HepG2 (cell line): ENCODE data around the gene NSUN2. TPM values are rescaled to one million over a fixed set of nuclear protein-coding genes. Genes with fewer than 3 reads are reported as not detected.

Source experiments
- ATAC-seq: fragments of 200-7000 bp; cut with Tn5 transposase; 3 replicates; pipeline ENCODE4 v1.9.1; 2020; ENCODE audit warnings: mild to moderate bottlenecking, moderate library complexity
- BruUV-seq: library from RNA; stranded (reverse); fragments of 400-500 nt; replicated peaks from 2 replicates; lab custom pipeline; 2021; lab: Mats Ljungman, UMichigan
- CTCF ChIA-PET: fragments of 300-600 bp; formaldehyde crosslinking; extraction: SDS; loops from one replicate; lab custom pipeline; 2021; ENCODE audit warnings: low total read pairs, inconsistent platforms, low intra/inter-chr PET ratio; lab: Yijun Ruan, JAX
- POLR2A ChIA-PET: fragments of 350-600 bp; sonication (Branson Sonifier 250); formaldehyde crosslinking; loops from one replicate; lab custom pipeline; 2020; ENCODE audit warnings: antibody characterized with exemption, inconsistent platforms; lab: Yijun Ruan, JAX
- DNase-seq: peaks from one replicate; pipeline ENCODE4 v3.0.0-alpha.2; 2015; ENCODE audit warnings: low spot score
- FAIRE-seq: peaks from 3 replicates; lab custom pipeline; 2011; peaks lifted over from hg19 to GRCh38; lab: Jason Lieb, UNC
- H2AFZ ChIP-seq: one replicate; pipeline ENCODE4 v1.6.1; 2011; ENCODE audit warnings: low read length, inconsistent platforms
- H3K27ac ChIP-seq: fragments of 300-600 bp; 3 replicates; pipeline ENCODE4 v1.8.0; 2011; ENCODE audit warnings: mixed run types, mild to moderate bottlenecking, mixed read lengths, low read length, inconsistent platforms; ENCODE audit not compliant: insufficient read depth; ENCODE audit errors: extremely low read length
- H3K27me3 ChIP-seq, 2 experiments: fragments of 200-600 bp in 1 of 2; 2 replicates in 1 of 2; 3 replicates in 1 of 2; pipeline versions ENCODE4 v1.6.0 to v1.8.0; 2011; ENCODE audit warnings: low read length in 2 of 2, mild to moderate bottlenecking in 2 of 2, moderate library complexity in 2 of 2, inconsistent platforms in 1 of 2; ENCODE audit not compliant: insufficient read depth in 2 of 2, control insufficient read depth in 1 of 2
- H3K36me3 ChIP-seq, 2 experiments: fragments of 200-600 bp in 1 of 2; replicated peaks in 1 of 2; 2 replicates in 1 of 2; 3 replicates in 1 of 2; pipeline versions ENCODE4 v1.5.1 to v1.8.0; 2011; ENCODE audit warnings: low read length in 2 of 2, inconsistent platforms in 1 of 2; ENCODE audit not compliant: insufficient read depth in 2 of 2, control insufficient read depth in 1 of 2
- H3K4me1 ChIP-seq: 2 replicates; pipeline ENCODE4 v1.5.1; 2012; ENCODE audit warnings: low read length, inconsistent platforms; ENCODE audit not compliant: insufficient read depth
- H3K4me2 ChIP-seq: 2 replicates; pipeline ENCODE4 v1.6.0; 2011; ENCODE audit warnings: low read depth, low read length, inconsistent platforms
- H3K4me3 ChIP-seq, 3 experiments: fragments of 200-600 bp in 1 of 3; sonication (generic), shearing (Covaris generic) in 1 of 3; replicated peaks in 1 of 3; 2 replicates each; pipeline ENCODE4 v1.5.1; 2011 to 2016; ENCODE audit warnings: low read length in 3 of 3, inconsistent platforms in 2 of 3, low read depth in 2 of 3, mild to moderate bottlenecking in 2 of 3, control low read depth in 1 of 3, mixed read lengths in 1 of 3; ENCODE audit not compliant: insufficient read depth in 1 of 3
- H3K79me2 ChIP-seq: one replicate; pipeline ENCODE4 v1.6.1; 2011; ENCODE audit warnings: low read length, inconsistent platforms; ENCODE audit not compliant: insufficient read depth
- H3K9ac ChIP-seq: 2 replicates; pipeline ENCODE4 v1.6.0; 2011; ENCODE audit warnings: mild to moderate bottlenecking, low read depth, low read length, inconsistent platforms; ENCODE audit not compliant: insufficient read depth
- H3K9me3 ChIP-seq: 2 replicates; pipeline ENCODE4 v1.5.1; 2012; ENCODE audit warnings: mild to moderate bottlenecking, low read length
- H4K20me1 ChIP-seq: 2 replicates; pipeline ENCODE4 v1.6.0; 2011; ENCODE audit warnings: inconsistent platforms, mild to moderate bottlenecking, low read length, moderate library complexity; ENCODE audit not compliant: insufficient read depth
- CBFB ChIP-seq: sonication (generic); formaldehyde crosslinking; IDR thresholded peaks from 2 replicates; pipeline ENCODE4 v1.4.0; 2020; ENCODE audit warnings: missing genetic modification reagents
- CTCF ChIP-seq: sonication (generic); formaldehyde crosslinking; IDR thresholded peaks from 2 replicates; pipeline ENCODE4 v1.5.0; 2020; ENCODE audit warnings: mild to moderate bottlenecking, missing genetic modification reagents, moderate library complexity
- NFRKB ChIP-seq: fragments of 450-650 bp; IDR thresholded peaks from 2 replicates; pipeline ENCODE4 v1.6.1; 2017
- PCBP2 ChIP-seq: fragments of 200-400 bp; formaldehyde crosslinking; optimal IDR thresholded peaks from 2 replicates; pipeline ENCODE3; 2018; ENCODE audit warnings: low read length, low read depth; ENCODE audit not compliant: poor library complexity, severe bottlenecking
- REL ChIP-seq: sonication (generic); formaldehyde crosslinking; conservative IDR thresholded peaks from 2 replicates; pipeline ENCODE4 v1.8.0; 2022; ENCODE audit warnings: mild to moderate bottlenecking, missing genetic modification reagents, moderate library complexity
- USF2 ChIP-seq, 2 experiments: sonication (generic) in 1 of 2; formaldehyde crosslinking in 1 of 2; IDR thresholded peaks; 2 replicates each; pipeline versions ENCODE4 v1.5.1 to v1.6.1; 2011 to 2020; ENCODE audit warnings: borderline replicate concordance in 1 of 2, low read depth in 1 of 2, low read length in 1 of 2, mild to moderate bottlenecking in 1 of 2, missing genetic modification reagents in 1 of 2, moderate library complexity in 1 of 2
- ZNF629 ChIP-seq: sonication (generic); formaldehyde crosslinking; conservative IDR thresholded peaks from 2 replicates; pipeline ENCODE4 v1.5.0; 2020; ENCODE audit warnings: missing genetic modification reagents
- ZNF691 ChIP-seq: sonication (generic); formaldehyde crosslinking; IDR thresholded peaks from 2 replicates; pipeline ENCODE4 v1.4.0; 2020; ENCODE audit warnings: missing genetic modification reagents, low read depth, mild to moderate bottlenecking, borderline replicate concordance
- WGBS: methylation state at CpG from one replicate; pipeline ENCODE4 v1.1.6; 2017; ENCODE audit warnings: low lambda C conversion rate; 5-methylcytosine and 5-hydroxymethylcytosine counted together
- in situ Hi-C: cut with HindIII; loops from 2 replicates; pipeline ENCODE4 v1.10.0; 2017; ENCODE audit warnings: low pct_unique_long_range_greater_than_20kb; ENCODE audit not compliant: extremely low pct_ligation_motif_present
- intact Hi-C: fragments of 100-400 bp; cut with micrococcal nuclease; formaldehyde crosslinking; loops from one replicate; pipeline ENCODE4 v1.10.0; 2022; ENCODE audit not compliant: unreplicated experiment
- polyA plus RNA-seq, 8 experiments: library from polyadenylated mRNA; depleted of rRNA in 3 of 8; stranded (reverse) in 7 of 8; unstranded in 1 of 8; fragments of >200 nt; fragmentation: Illumina TruSeq in 4 of 8; extraction: Trizol in 4 of 8; gene quantifications; 2 replicates each; pipeline versions ENCODE4 v1.2.1 to v1.2.3, GENCODE V29; 2011 to 2016; ENCODE audit warnings: low read depth in 4 of 8, missing spikeins in 1 of 8, mixed read lengths in 1 of 8; ENCODE audit not compliant: insufficient read depth in 1 of 8
- total RNA-seq, 5 experiments: library from RNA; depleted of rRNA; stranded (reverse); fragments of >200 nt; fragmentation: Illumina TruSeq; extraction: Trizol; gene quantifications; 2 replicates each; pipeline ENCODE4 v1.2.3, GENCODE V29; 2016; ENCODE audit warnings: low read depth in 1 of 5

The NSUN2 gene
- total and polyA plus RNA-seq, 2 of the 13 experiments (the other 11 are each of a cell fraction or from before 2014, with no cell fraction given), result 51.7 to 69.1 TPM

- intact Hi-C loops, result no loop called here
- 22% methylated on average over 6 of the region's 21 CpGs for WGBS
- POLR2A ChIA-PET, result no interaction called here
- Histone ChIP-seq H4K20me1 (no peaks in the 10 kb centered on the region), H3K36me3 (no peaks in the 10 kb centered on the region), H3K4me2 (no peak overlapping the region)
- FAIRE-seq, result no peak
- no TSS peak for BruUV-seq
- no peak for TF ChIP-seq REL (CRISPR knock-in tag)
- TF ChIP-seq ZNF629, result no peak
- TF ChIP-seq NFRKB, result no peak
- no peak for TF ChIP-seq PCBP2
- TF ChIP-seq USF2 (IDR thresholded peaks at IDR 0.05; ENCODE audit: low read depth, low read length), result no peak
- no peak for TF ChIP-seq USF2 (CRISPR knock-in tag; IDR thresholded peaks at IDR 0.05; ENCODE audit: borderline replicate concordance)
- no peak for TF ChIP-seq CBFB (CRISPR knock-in tag)
- TF ChIP-seq ZNF691 (CRISPR knock-in tag), result no peak
- TF ChIP-seq CTCF (CRISPR knock-in tag), result no peak
- TF ChIP-seq, all 625 proteins: peak for 0
- ATAC-seq (no peak), DNase-seq (no peak)
- Histone ChIP-seq H3K4me3 (no peak overlapping the region), H3K27ac (no peak overlapping the region), H3K79me2 (no peaks in the 10 kb centered on the region), H2AFZ (no peak overlapping the region), H3K9ac (no peak overlapping the region), H3K4me1 (no peaks in the 10 kb centered on the region), H3K9me3 (no peaks in the 10 kb centered on the region), H3K27me3 (0 out of 5 replicates have a peak, but pooled peaks cover 1 to 5% of the 10 kb centered on the region in 2 experiments)
- CTCF ChIA-PET, result no interaction called here
- in situ Hi-C loops, result loop anchor here (10.0 to 25.0 kb wide), 2 partner anchors 686 to 1078 kb away; no protein-coding TSS in a partner anchor
Observed at GRCh38 chr5:6572825-6573380, 59.9 kb downstream of the NSUN2 start.
